Dedifferentiated amniotic fluid mesenchymal stem cell (primary cell): ENCODE results near the gene TSTD2.

ENCODE experiments used
- DNase-seq: peaks from one replicate; pipeline ENCODE4 v3.0.0-alpha.2; 2016; ENCODE audit errors: extremely low spot score

The TSTD2 gene

GRCh38 chr9:97563458-97564135, 69.6 kb downstream of the TSTD2 start:
- DNase-seq, result no peak

- no peak for DNase-seq
Measured at GRCh38 chr9:97562542-97562941, 70.6 kb downstream of the TSTD2 start.

GRCh38 chr9:97561501-97561900, 71.7 kb downstream of the TSTD2 start:
- DNase-seq, result no peak

DNA sequence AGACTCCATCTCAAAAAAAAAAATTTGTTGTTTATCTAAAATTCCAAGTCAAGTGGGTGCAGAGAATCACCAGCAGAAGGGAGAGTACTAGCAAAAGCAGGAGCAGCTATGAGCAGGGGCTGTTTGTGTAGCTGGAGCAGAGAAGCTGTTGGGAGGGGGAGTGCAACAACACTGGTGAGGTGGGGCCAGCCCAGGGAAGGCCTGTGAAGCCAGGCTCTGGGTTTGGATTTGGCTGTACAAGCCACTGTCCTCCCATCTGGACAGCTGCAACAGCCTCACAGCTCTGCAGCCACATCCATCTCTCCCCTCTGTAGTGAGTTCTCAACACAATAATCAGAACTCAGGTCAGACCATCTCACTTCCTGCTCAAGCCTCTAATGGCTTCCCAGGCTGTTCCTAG, 72.3 kb downstream of the TSTD2 start:
- DNase-seq, result no peak

- DNase-seq, result no peak
Measured at GRCh38 chr9:97560154-97560553, 73.0 kb downstream of the TSTD2 start.

GRCh38 chr9:97559111-97559514, 74.1 kb downstream of the TSTD2 start:
- DNase-seq, result no peak

DNA sequence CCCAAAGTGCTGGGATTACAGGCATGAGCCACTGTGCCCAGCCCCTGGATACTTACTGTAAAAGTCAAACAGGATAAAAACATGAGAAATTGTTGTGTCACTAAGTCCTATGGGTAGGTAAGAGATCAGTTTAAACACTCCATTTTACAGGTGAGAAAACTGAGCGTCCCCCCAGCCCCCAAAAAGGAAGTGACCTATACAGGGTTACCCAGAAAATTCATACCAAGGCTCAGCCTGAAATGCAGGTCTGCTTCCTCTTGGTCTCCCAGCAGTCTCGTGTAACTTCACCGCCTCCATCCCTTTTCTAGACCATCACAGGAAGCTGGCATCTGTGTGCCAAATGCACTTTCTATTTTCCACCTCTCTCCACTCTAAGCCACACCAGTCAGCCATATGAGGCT, 74.5 kb downstream of the TSTD2 start:
- DNase-seq, result no peak

GRCh38 chr9:97557606-97558095, 75.5 kb downstream of the TSTD2 start:
- DNase-seq, result no peak

DNA sequence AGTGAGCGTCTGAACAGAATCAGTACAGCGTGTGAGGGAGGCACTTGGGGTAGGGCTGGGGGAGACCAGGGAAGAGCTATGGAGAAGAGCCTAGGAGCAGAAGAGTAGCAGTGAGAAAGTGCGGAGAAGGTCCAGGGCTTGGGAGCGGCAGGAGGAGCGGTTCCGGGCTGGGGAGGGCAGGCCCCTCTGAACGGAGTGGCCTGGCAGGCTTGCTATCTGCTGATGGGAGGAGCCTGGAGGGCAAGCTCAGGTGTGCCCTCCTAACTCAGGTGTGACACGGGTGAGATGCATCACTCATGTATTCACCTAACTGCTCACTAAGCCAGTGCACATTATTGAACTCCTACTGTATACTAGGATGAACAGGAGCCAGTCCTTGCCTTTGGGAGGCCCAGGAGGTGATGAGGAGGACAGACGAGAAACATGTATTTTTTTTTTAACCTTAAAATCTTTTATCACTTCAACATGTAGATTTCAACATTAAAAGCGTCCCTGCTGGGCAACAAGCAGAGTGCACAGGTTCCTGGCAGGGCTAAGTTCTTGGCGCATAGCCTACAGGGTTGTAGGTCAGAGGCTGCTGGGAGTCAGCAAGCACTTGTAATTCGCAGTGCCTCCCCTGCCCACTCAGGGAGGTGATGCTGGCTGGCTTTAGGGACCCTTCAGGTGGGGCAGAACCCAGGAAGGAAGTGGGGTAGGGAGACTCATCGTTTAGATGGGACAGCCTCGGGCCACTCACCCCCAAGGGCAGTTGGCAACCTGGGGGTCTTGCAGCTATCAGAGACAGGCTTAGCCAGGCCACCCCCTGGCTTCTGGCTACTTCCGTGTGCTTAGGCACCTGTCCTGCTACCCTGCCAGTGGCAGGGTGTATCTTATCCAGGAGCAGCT, 76.2 kb downstream of the TSTD2 start:
- no peak for DNase-seq

- DNase-seq, result no peak
Measured at GRCh38 chr9:97556036-97556720, 77.0 kb downstream of the TSTD2 start.

GRCh38 chr9:97555164-97555563, 78.0 kb downstream of the TSTD2 start:
- DNase-seq, result no peak

- DNase-seq, result no peak
Measured at GRCh38 chr9:97554566-97555075, 78.5 kb downstream of the TSTD2 start.

DNA sequence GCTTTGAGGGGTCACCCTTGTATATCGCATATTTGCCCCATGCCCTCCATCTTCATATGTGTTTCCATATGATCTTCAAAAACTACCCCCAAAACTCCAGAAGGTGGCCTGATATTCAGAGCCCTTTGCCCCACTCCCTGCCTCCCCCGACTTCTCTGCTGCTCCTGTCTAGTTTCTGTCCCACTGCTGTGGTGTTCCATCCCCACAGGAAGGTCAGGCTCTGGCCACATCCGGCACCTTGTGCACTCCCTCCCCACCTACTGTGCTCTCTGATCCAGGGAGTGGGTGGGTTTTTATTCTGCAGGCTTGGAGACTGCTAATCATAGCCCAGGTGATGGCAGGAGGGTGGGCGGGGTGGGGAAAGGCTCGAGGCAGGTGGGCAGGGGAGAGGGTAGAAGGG, 79.3 kb downstream of the TSTD2 start:
- no peak for DNase-seq

- DNase-seq, result no peak
Measured at GRCh38 chr9:97553141-97553540, 80.0 kb downstream of the TSTD2 start.

DNA sequence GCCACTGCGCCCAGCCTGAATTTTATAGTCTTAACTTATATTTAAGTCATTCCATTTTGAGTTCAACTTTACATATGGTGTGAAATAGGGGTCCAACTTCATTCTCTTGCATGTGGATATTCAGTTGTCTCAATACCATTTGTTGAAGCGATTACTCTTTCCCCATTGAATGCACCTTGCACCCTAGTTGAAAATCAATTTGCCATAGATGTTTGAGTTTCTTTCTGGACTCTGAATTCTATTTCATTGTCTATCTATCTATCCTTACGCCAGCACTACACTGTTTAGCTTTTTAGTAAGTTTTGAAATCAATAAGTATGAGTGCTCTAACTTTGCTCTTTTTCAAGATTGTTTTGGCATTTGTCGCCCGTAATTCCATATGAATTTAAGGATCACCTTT, 81.9 kb downstream of the TSTD2 start:
- no peak for DNase-seq

DNA sequence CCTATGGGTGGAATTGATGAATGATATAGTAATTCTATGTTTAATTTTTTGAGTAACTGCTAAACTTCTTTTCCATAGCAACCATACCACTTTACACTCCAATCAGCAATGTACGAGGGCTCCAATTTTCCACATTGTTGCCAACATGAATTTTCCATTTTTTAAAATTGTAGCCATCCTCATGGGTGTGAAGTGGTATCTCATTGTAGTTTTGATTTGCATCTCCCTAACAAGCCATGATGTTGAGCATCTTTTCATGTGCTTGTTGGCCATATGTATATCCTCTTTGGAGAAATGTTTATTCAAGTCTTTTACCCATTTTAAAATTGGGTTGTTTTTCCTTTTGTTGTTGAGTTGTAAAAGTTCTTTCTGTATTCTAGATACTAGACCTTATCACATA, 82.8 kb downstream of the TSTD2 start:
- DNase-seq, result no peak
